Kidney capillary endothelial cell (primary cell): ENCODE data around the gene IGHMBP2.

Source experiments
- DNase-seq: peaks from one replicate; pipeline ENCODE4 v3.0.0-alpha.2; 2018; ENCODE audit warnings: low spot score

IGHMBP2 gene

DNA sequence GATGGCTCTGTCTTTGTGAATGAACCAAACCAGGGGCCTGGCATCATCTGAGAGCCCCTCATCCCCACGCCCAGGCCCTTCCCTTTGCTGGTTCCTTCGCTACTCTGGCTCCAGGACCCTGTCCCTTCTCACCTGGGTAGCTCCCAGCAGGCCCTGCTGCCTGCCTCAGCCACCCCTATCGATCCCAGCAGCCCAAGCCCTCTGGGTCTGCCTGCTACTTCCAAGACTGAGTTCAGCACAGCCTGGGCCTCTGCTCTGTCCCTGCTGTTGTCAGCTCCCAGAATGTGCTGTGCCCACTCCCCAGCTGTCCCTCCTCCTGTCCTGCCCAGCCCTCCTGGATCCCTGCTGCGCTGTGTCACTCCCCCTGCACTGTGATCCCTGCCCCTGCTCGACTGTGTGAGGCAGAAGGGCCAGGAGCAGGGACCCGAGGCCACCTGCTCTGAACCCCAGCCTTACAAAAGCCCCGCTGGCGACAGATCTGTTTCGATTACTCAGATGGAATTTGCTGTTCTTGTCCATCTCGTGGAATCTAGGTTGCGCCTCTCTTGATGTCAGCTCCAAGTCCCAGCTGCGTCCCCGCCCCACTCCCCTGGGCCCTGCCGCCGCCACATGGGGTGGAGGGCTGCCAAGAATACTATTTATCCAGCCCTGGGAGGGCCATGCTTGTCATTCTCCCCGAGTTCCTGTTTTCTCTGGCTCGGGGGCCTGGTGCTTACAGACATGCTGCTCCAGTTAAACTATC, 13.0 kb upstream of the IGHMBP2 start:
- DNase-seq, result no peak

DNA sequence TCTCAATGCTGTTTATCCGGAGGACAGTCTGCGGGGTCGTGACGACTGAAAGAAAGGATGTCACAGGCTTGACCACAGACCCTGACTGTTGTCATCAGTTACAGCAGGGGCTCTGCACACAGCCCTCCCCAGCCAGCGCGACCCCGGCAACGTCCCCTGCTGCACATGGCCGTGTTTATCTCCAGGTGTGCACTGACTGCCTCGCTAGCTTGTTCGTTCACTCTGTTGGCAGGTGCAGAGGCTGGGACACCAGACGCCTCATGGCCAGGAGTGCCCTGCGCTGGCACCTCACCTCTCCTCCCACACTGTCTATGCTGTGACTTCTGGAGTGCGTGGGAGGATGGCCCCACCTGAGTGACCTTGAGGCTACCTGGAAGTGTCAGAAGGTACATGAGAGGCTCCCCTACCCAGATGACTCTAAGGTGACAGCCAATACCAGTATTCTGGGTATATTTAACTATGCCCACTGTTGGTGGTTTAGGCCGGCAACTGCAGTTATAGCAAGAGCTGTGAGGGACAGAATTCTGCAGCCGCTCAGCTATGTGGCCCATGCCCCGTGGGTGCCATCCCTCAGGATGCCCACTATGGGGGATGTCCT, 12.2 kb upstream of the IGHMBP2 start:
- no peak for DNase-seq

DNA sequence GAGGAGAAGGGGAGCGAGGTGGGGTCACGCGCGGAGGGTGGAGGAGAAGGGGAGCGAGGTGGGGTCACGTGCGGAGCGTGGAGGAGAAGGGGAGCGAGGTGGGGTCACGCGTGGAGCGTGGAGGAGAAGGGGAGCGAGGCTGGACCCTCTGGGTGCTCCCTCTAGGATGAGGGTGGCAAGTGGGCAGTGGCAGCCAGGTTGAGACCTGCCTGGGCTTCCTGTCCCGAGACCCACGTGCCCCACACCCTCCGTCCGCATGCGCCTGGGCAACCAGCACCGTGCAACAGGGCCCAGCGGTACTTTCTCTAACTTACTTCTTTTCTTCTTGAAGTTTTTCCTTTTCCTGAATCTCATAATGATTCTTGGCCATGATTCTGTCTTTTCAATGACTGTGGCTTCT, 11.1 kb upstream of the IGHMBP2 start:
- no peak for DNase-seq

DNA sequence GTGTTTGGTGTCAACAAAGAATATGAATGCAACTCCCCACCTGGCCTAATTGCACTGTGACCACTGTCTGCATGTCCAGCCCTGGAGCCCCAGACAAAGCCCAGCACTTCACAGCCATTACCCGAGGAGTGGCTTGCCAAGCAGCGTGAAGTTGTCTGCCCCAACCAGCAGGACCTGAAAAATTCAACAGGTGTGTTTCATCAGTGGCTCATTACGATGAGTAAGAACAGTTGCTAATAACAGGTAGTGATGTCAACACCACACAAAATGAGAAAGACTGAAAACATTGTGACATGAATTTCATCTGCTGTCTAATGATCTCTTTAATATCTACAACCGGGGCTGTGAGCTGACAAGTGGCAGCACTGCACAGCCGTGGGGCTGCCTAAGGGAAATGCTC, 10.4 kb upstream of the IGHMBP2 start:
- no peak for DNase-seq

DNA sequence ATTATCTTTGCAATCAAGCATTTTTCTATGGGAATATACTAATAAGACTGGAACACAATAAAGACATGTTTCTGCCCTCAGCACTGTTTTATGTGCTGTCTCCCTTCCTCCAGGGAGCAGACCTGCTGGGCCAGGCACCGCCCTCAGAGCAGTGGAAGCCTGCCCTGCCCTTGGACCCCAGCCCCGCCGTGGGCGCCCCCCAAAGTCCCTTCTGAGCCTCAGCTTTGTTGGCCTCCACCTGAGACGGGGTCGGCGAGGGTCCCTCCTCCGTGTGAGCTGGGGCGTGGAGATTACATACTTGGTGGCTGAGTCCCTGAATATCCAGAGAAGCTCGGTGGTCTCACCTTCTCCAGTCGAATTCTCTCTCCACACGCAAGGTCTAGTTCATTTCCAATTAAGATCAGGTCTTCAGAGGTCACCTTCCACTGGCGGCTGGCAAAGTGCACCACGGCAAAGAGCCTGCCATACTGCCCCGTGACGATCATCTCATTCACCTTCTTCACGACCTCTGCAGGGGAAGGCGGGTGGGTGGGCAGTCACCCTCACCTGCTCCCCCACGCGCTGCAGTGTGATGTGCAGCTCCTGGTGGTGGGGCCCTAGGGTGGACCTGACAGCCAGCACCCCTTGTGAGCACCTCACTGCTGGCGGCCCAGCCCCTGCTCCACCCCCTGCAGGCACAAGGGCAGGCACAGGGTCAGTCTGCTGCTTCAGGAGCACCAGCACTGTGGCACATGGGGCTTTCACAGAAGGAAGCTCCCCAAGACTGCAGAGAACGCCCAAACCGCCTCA, 7.3 kb upstream of the IGHMBP2 start:
- DNase-seq, result no peak

DNA sequence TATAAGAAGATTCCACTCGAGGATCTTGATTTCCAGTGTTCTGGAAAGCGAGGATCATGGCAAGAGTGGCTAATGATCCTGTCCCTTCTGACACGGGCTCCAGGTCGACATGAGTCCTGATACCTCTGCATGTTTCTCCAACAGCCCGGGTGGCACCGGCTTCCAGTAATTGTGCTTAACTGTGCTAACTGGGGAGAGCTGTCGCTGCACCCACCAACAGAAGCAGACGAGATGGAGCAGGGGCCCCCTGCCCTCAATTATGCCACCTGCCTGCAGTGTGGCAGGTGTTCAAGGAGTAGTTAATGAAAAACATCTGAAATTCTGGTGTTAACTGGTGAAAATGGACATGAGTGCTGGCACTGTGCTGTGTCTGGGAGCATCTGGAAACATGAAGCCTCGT, 6.2 kb upstream of the IGHMBP2 start:
- DNase-seq, result no peak

DNA sequence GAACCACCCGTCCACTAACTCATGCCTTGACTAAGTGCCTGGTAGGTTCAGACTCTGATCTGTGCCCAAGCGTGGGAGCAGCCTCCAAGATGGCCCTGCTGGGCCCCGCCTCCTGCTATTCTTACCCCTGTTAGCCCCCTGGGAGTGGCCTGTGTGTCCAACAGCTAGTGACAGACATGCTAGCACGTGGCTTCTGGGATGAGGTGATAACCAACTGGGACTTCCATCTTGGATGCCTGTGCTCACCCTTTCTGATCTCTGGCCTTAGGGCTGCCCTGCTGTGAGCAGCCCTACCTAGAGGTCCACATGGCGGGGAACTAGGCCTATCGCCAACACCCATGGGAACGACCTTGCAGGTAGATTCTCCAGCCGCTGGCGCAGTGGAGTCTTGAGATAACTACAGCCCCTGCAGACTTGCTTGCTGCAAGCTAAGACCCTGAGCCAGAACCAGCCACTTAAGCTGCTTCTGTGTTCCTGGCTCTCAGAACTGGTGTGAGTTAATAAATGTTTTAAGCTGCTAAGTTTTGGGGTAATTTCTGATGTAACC, 2.8 kb upstream of the IGHMBP2 start:
- DNase-seq, result no peak

DNA sequence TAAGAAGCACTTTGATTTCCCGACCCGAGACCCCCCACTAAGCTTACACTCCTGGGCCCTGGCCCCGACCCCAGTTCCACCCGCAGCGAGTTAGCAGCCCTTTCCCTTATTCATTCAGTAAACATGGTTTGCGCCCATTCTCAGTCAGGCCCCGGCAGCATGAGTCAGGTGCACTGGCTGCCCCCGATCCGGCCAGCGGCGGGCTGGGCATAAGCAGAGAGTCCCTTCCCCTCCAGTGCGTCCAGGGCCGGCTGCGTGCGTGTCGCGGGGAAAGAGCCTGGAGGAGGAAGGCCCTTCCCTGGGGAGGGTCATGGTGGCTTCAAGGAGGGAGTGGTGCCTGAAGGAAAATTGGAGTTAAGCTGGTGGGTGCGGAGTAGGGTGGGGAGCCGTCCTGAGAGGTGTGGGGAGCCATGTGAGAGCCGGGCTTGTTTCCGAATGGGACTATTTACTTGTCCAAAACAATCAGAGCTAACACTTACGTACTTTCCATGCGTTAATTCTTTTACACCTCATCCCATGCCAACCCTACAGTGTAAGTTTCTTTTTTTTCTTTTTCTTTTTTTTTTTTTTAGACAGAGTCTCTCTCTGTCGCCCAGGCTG, 657 bp downstream of the IGHMBP2 start:
- DNase-seq, result peak; percentile 42

DNA sequence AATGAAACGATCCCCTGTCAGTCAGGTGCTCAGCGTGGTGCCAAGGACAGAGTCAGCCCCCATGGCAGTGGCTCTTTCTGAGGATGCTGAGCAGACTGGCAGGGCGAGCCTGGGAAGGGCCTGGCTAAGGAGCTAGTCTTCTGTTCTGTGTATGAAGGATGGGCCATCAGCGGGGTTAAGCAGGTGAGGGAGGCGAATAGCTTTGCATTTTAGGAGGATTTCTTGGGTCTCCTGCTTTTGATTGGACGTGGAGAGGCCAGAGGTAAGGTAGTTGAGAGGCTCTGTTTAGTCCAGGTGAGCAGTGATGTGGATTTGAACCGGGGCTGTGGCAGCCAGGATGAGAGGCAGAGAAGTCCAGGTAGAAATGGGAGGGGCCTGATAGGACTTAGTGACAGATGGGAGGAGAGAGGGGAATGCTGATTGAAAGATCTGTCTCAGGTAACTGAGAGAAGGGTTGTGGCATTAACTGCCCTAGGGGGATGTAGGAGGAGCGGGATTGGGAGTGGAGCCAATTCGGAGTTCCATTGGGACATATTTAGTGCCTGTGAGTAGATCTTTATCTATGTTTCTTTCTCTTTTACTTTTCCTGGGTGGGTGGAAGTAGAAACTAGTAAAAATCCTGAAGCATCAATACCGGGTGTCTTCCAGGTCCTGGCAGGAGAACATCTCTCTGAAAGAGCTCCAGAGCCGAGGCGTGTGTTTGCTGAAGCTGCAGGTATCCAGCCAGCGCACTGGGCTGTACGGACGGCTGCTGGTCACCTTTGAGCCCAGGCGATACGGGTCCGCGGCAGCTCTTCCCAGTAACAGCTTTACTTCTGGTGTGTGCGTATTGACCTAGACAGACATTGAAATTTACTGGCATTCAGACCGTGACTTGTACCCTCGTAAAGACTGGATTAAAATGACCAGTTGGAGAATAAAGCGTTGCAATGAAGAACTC, 2.0 kb downstream of the IGHMBP2 start:
- DNase-seq, result no peak

DNA sequence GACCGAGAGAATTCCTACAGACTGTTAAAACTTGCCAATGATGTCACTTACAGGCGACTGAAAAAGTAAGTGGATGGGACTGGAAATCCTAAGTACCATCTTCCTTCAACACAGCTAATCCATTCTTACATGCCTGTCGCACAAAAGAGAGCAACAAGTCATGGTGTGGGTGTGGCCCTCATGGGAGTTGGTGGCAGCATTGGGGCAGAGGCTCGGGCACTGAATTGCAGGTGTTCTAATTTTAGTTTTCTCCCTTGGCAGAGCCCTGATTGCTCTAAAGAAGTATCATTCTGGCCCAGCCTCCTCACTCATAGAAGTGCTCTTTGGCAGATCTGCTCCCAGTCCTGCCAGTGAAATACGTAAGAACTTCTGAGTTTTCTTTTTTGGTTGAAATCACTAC, 4.6 kb downstream of the IGHMBP2 start:
- no peak for DNase-seq

DNA sequence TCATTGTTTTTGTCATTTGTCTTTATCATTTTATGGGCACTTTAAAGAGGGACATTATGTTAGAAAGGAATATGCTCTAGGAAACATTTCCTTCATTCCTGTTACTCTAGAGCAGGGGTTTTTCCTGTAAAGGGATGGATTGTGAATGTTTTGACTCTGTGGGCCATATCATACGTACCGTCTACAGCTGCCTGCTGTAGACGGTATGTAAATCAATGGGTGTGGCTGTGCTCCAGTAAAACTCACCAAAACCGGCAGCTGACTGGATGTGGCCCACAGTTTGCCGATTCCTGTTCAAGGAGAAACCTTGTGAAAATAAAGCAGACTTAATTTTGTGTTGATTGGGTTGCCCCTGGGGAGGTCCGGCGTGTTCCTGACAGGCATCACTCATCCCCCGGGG, 7.3 kb downstream of the IGHMBP2 start:
- no peak for DNase-seq

DNA sequence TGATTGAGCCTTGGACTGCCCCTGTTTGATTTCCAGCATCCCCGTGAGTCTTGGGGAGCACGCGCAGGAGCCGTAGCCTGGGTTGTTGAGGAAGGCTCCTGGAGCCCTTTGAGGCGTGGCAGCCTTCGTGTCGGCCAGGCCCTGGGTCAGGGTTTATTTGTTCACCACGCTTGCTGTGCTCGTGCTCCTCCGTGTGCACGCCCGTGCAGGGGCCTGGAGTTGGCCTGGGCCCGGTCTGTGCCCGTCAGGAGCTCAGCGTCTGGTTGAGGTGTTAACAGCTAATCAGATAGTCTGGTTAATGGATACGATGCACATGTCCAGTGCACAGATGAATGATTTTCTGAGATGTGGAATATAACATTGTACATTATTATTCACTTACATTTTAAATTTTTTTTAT, 8.0 kb downstream of the IGHMBP2 start:
- no peak for DNase-seq

DNA sequence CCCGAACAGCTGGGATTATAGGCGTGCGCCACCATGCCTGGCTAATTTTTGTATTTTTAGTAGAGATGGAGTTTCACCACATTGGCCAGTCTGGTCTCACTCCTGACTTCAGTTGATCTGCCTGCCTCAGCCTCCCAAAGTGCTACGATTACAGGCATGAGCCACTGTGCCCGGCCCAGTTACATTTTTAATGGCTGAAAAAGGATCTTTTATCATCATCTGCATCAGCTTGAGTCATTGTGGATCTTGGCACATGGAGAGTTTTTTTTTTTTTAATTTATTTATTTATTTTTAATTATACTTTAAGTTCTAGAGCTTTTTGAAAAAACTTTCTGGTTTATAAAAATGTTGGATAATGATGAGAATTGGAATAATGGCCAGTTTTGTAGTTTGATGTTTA, 8.6 kb downstream of the IGHMBP2 start:
- DNase-seq, result no peak

DNA sequence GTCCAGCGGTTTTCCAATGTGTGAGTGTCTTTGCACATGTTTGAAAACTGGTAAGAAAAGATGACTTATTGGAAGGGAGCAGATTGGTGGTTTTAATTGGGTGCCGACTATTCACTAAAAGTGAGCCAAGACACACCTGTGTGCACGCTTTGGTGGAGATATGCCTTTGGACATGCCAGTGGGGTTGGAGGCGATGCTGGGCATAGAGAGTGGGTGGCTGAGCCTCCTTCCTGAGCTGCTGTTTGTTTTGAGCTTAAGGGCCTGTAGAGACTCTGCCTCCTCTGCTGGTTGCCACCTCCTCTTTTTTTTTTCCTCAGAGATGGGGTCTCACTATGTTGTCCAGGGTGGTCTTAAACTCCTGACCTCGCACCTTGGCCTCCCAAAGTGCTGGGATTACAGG, 9.5 kb downstream of the IGHMBP2 start:
- DNase-seq, result no peak

DNA sequence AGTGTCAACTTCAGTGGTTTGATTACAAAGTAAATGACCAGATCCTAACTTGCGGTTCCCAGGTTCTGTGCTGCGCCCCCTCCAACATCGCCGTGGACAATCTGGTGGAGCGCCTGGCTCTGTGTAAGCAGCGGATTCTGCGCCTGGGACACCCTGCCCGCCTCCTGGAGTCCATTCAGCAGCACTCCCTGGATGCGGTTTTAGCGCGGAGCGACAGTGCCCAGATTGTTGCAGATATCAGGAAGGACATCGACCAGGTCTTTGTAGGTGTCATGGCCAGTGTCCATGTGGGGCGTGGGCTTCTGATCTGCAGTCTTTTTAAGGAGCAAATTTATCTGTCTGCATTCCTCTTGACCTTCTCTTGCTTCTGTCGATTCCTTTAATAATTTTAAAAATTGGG, 11.1 kb downstream of the IGHMBP2 start:
- no peak for DNase-seq

DNA sequence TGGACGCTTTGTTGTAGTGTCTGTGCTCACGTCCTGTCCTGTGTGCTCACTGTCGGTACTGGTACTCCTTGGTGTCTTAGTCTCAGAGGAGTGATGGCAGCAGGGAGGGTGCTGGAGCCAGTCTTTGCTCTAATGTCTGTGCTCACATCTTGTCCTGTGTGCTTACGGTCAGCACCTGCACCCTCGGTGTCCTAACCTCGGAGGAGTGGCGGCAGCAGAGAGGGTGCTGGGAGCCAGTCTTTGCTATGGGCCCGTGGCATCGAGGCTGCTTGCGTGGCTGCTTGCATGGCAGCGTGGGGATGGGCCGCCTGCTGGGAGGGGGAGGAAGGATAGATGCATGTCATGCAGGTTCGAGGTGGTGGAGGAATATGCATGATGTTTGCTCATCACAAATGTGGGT, 12.7 kb downstream of the IGHMBP2 start:
- no peak for DNase-seq

DNA sequence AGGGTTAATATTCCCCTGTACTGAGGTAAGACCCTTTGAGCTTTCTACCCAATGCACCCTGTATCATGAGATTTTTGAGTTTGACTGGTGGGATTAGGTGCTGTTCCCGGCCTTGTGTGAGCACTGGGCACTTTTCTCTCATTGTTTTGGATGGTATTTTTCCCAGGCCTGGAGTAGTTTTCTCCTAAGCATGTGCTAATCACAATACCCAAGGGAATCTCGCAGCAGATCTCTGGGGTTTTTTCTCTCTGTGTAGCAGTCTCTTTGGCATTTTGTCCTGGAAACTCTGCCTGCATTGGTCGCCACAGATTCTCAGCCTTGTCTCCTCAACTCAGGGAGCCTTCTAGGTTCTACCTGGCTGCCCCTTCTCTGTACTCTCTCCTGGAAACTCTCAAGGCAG, 19.9 kb downstream of the IGHMBP2 start:
- no peak for DNase-seq

DNA sequence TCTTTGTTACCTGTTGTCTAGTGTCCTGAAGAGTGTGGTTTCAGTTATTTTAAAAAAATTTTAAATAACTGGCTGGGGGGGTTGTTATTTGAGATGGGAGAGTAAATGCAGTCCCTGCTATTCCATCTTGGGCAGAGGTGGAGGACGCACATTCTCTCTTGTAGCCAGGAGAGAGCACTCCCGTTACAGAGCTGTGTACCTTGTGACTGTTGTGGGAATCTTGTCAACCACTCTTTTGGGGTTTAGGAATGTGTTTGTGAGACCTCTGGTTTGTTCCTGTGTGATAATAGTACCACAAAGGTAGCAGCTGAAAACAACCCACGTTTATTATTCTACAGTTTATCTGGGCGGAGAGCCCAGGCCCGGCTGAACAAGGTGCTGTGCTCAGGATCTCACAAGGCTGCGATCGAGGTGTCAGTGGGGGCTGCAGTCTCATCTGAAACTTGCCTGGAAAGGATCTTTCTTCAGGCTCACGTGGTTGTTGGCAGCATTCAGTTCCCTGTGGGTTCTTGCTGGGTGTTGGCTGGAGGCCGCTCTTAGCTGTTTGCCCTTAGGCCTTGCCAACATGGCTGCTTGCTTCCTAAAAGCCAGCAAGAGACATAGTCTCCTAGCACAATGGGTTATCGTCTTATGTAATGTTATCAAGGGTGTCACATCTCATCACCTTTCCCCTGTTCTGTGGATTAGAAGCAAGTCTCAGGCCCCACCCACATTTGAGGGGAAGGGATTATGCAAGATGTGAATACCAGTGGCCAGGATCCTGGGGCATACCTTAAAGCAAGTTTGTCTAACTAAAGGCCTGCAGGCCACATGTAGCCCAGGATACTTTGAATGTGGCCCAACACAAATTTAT, 20.6 kb downstream of the IGHMBP2 start:
- DNase-seq, result no peak

DNA sequence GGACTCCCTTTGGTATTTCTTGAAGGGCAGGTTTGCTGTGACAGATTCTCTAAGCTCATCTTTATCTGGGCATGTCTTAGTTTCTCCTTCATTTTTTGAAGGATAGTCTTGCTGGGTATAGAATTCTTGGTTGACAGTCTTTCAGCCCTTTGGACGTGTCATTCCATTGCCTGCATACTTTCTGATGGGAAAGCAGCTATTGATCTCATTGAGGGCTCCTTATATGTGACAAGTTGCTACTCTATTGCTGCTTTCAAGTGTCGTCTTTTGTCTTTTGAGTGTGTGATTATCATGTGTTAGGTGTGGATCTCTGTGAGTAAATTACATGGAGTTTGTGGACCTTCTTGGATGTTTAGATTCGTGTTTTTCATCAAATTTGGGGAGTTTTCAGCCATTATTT, 21.9 kb downstream of the IGHMBP2 start:
- no peak for DNase-seq

DNA sequence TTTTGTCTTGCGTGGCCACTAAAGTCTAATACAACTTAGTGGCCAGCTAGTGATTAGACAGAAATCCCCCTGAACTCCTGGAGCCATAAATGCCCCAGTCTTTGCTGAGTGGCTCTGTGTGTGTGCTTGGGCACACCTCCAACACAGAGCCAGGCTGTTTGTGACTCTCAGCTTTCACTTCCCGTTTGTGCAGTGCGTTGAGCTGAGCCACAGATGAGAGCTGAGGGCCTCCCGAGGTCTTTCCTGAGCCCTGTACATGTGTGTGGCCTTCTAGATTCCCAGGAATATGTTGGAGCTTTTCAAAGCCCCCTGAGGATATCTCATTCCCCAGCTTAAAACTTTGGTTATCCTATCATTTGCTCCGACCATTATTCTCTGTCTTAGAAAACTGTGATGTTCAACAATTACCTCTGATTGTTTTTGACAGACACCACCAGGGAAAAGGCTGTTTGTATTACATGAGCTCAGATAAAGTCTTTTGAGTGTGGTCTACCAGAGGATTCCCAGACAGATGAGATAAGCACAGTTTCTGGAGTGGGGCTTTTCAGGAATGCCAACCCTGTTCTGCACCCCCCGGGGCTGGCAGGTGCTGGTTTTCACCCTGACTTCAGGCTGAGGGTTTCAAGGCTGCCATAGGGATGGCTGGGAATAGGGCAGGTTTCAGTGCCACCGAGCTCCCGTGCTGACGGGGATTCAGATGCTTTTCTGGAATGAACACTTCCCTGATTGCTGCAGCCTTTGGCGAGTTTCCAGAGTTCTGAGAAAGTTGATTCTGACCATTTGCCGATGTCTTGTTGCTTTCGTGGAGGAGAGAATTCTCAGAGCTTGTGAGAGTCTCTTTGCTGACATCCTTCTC, 23.8 kb downstream of the IGHMBP2 start:
- DNase-seq, result no peak
